Fibroblast of villous mesenchyme (primary cell): ENCODE data around the gene COL13A1. TPM values are rescaled to one million over a fixed set of nuclear protein-coding genes. Genes with fewer than 3 reads are reported as not detected.

ENCODE experiments used
- DNase-seq: peaks from one replicate; pipeline ENCODE4 v3.0.0-alpha.2; 2010; ENCODE audit warnings: low read depth
- H3K4me3 ChIP-seq: 2 replicates; pipeline ENCODE4 v1.5.1; 2011; ENCODE audit warnings: low read depth, mild to moderate bottlenecking, low read length
- CTCF ChIP-seq: IDR thresholded peaks from 2 replicates; pipeline ENCODE4 v1.5.1; 2012; ENCODE audit warnings: low read depth, mild to moderate bottlenecking, low read length; ENCODE audit not compliant: insufficient read depth
- total RNA-seq: library from RNA; depleted of rRNA; stranded (reverse); fragments of >200 nt; gene quantifications from 2 replicates; pipeline ENCODE4 v1.2.3, GENCODE V29; 2012

COL13A1 gene
- total RNA-seq, 1 donor, result 3.5 TPM

- peak; percentile 84 for TF ChIP-seq CTCF
- peak; percentile 62 for DNase-seq
- no peak overlapping the region for H3K4me3 ChIP-seq
Observed at GRCh38 chr10:69800109-69800508, 1.6 kb upstream of the COL13A1 start.

DNA sequence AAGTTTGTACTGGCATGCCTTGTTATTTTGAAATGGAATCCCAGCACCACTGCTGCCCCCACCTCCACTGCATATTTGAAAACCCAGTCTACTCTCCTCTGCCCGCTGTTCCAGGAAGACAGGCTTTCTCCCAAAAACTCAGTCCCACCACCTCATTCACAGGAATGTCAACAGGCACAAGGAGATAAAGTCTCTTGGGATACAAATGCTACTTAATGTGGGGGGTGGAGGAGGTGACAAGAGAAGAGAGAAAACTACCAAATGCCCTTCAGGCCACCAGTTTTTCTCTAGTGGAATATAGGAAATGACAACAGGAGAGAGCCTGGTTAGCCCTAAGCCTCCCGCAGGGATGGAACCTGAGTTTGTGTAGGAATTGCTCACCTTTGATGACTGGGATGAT, 1.0 kb upstream of the COL13A1 start:
- TF ChIP-seq CTCF, result no peak
- H3K4me3 ChIP-seq, result no peak overlapping the region
- no peak for DNase-seq

- peak; percentile 60 for TF ChIP-seq CTCF
- peak; percentile 52 for DNase-seq
Observed at GRCh38 chr10:69801094-69801433, 642 bp upstream of the COL13A1 start.

DNA sequence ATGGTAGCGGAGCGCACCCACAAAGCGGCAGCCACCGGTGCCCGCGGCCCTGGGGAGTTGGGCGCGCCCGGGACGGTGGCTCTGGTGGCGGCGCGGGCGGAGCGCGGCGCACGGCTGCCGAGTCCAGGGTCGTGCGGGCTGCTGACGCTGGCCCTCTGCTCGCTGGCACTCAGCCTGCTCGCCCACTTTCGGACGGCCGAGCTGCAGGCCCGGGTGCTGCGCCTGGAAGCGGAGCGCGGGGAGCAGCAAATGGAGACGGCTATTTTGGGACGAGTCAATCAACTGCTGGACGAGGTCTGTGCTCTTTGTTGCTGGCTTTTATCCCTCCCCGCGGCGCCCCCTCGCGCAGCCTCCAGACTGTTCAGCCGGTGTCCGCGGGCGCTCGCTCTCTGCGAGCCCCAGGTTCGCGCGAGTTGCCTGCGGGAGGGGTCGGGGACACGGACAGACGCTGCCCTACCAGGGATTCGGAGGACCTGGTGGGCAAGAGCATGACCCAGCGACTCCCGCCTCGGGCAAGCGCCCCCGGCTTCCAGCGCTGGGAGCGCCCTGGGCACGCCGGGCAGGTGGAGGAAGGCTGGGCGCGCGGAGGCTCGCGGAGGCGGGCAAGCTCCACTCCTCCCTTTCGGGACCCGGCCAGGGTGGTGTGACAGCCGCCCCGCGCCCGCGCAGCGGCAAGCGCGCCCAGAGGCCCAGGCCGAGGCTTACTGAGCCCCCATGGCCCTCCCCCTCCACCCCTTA, 887 bp downstream of the COL13A1 start:
- peak; percentile 65 for DNase-seq

More at GRCh38 chr10:69801094-69801433, 642 bp upstream of the COL13A1 start:
- peak overlapping the region; percentile 75 for H3K4me3 ChIP-seq

DNA sequence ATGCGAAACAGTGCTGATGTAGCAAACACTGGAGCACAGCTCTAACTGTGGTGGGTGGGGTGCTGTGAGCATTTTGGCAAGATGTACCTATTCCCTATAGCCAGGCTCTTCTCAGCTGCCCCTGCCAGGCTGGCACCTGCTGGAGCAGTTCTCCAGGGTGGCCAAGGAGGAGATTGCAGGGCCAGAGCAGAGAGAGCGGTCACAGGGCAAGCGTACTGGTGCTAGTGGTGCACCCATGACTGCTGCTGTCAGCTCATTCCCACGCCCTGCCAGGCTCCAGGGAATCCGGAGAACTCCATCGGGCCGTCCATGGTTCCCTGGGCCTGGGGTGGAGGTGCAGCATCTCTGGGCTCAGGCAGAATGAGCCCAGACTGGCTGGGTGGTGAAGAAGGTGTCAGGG, 2.1 kb downstream of the COL13A1 start:
- H3K4me3 ChIP-seq, result no peak overlapping the region
- no peak for DNase-seq
- TF ChIP-seq CTCF, result no peak

More for the DNA sequence above, 887 bp downstream of the COL13A1 start:
- peak overlapping the region; percentile 75 for H3K4me3 ChIP-seq
- TF ChIP-seq CTCF, result peak; percentile 26

- no peak for DNase-seq
- TF ChIP-seq CTCF, result no peak
- no peak overlapping the region for H3K4me3 ChIP-seq
Observed at GRCh38 chr10:69804775-69805174, 3.1 kb downstream of the COL13A1 start.

DNA sequence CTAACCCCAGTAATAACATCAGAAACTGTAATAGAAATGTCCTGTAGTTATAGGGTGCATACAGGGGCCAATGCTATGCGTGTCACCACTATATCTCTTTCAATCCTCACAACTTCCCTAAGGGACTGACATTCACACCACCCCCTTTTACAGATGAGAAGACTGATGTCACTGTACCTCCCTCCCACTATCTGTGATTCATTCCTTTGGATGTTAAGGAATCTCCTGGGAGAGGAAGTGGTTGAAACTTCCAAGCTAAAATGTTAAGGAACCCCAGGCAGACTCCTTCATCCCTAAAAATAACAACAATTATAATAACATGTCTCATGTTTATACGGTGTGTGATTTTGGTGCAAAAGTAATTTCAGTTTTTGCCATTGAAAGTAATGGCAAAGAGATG, 5.4 kb downstream of the COL13A1 start:
- TF ChIP-seq CTCF, result no peak
- peak; percentile 46 for DNase-seq
- H3K4me3 ChIP-seq, result no peak overlapping the region
